ENCODE measurements around the gene KIF3B. TPM values are rescaled to one million over a fixed set of nuclear protein-coding genes. Genes with fewer than 3 reads are reported as not detected.

The KIF3B gene
- total and polyA plus RNA-seq, 10 of the 15 experiments (the other 5 are each of a cell fraction or from before 2014, with no cell fraction given): 7.4 to 37.3 (median 25.9) TPM

DNA sequence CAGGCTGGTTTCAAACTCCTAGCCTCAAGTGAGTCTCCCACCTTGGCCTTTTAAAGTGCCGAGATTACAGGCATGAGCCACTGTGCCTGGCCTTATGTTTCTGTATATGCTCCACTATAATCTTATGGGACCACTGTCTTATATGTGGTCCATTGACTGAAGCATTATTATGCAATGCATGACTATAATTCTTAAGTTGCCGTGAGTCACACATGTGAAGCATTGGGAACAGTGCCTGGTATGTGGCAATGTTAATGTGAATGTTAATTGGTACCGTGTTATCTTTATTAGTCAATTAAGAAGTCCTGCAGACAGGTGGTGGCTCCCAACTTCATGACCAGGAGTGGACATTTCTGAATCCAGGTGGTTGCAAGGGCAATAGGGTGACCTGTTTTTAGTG lies 66.0 kb downstream of the KIF3B start (continued):
- TF ChIP-seq POLR2AphosphoS5 (IDR thresholded peaks at IDR 0.05; ENCODE audit: low read length) (no peak), CREB1 (IDR thresholded peaks at IDR 0.05; ENCODE audit: low read depth) (no peak), MYB (IDR thresholded peaks at IDR 0.05; ENCODE audit: borderline replicate concordance, low read depth, low read length) (no peak), LARP7 (IDR thresholded peaks at IDR 0.05) (no peak), MTA3 (IDR thresholded peaks at IDR 0.05; ENCODE audit: borderline replicate concordance, low read length) (no peak), POU2F2 (IDR thresholded peaks at IDR 0.05; ENCODE audit: borderline replicate concordance, low read depth, low read length) (no peak)
- TF ChIP-seq, protein P1, sequence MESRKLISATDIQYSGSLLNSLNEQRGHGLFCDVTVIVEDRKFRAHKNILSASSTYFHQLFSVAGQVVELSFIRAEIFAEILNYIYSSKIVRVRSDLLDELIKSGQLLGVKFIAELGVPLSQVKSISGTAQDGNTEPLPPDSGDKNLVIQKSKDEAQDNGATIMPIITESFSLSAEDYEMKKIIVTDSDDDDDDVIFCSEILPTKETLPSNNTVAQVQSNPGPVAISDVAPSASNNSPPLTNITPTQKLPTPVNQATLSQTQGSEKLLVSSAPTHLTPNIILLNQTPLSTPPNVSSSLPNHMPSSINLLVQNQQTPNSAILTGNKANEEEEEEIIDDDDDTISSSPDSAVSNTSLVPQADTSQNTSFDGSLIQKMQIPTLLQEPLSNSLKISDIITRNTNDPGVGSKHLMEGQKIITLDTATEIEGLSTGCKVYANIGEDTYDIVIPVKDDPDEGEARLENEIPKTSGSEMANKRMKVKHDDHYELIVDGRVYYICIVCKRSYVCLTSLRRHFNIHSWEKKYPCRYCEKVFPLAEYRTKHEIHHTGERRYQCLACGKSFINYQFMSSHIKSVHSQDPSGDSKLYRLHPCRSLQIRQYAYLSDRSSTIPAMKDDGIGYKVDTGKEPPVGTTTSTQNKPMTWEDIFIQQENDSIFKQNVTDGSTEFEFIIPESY (IDR thresholded peaks at IDR 0.05): no peak
- TF ChIP-seq, protein P2, sequence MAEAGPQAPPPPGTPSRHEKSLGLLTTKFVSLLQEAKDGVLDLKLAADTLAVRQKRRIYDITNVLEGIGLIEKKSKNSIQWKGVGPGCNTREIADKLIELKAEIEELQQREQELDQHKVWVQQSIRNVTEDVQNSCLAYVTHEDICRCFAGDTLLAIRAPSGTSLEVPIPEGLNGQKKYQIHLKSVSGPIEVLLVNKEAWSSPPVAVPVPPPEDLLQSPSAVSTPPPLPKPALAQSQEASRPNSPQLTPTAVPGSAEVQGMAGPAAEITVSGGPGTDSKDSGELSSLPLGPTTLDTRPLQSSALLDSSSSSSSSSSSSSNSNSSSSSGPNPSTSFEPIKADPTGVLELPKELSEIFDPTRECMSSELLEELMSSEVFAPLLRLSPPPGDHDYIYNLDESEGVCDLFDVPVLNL (IDR thresholded peaks at IDR 0.05; ENCODE audit: low read depth, low read length): no peak
- TF ChIP-seq, protein P3, sequence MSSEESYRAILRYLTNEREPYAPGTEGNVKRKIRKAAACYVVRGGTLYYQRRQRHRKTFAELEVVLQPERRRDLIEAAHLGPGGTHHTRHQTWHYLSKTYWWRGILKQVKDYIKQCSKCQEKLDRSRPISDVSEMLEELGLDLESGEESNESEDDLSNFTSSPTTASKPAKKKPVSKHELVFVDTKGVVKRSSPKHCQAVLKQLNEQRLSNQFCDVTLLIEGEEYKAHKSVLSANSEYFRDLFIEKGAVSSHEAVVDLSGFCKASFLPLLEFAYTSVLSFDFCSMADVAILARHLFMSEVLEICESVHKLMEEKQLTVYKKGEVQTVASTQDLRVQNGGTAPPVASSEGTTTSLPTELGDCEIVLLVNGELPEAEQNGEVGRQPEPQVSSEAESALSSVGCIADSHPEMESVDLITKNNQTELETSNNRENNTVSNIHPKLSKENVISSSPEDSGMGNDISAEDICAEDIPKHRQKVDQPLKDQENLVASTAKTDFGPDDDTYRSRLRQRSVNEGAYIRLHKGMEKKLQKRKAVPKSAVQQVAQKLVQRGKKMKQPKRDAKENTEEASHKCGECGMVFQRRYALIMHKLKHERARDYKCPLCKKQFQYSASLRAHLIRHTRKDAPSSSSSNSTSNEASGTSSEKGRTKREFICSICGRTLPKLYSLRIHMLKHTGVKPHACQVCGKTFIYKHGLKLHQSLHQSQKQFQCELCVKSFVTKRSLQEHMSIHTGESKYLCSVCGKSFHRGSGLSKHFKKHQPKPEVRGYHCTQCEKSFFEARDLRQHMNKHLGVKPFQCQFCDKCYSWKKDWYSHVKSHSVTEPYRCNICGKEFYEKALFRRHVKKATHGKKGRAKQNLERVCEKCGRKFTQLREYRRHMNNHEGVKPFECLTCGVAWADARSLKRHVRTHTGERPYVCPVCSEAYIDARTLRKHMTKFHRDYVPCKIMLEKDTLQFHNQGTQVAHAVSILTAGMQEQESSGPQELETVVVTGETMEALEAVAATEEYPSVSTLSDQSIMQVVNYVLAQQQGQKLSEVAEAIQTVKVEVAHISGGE (CRISPR knock-in tag; IDR thresholded peaks at IDR 0.05): no peak
